Measurements from ENCODE around the gene TMIGD1.

- TF ChIP-seq CTCF (IDR thresholded peaks at IDR 0.05; ENCODE audit: low read length) (peak; percentile 82), EZH2 (optimal IDR thresholded peaks at IDR 0.05; ENCODE audit: low read depth, low read length) (no peak), EZH2phosphoT487 (IDR thresholded peaks at IDR 0.05; ENCODE audit: low read length) (no peak)
These were observed 2.7 kb upstream of the TMIGD1 start for GRCh38 chr17:30336369-30337171.
